Left ventricle myocardium superior (tissue), 1 donor: ENCODE data around the gene TRIM72. TPM values are rescaled to one million over a fixed set of nuclear protein-coding genes. Genes with fewer than 3 reads are reported as not detected.
"Not testable (repeated sequence)": the region's sequence is repeated elsewhere in the genome, so short reads cannot be mapped to it uniquely, and the experiment has no call there.

ENCODE experiments used
- ATAC-seq: fragments of 200-7000 bp; cut with Tn5 transposase; one replicate; pipeline ENCODE4 v1.9.1; 2020; ENCODE audit warnings: mild to moderate bottlenecking, moderate library complexity
- DNase-seq: peaks from one replicate; pipeline ENCODE4 v3.0.0-alpha.2; 2020
- intact Hi-C: fragments of 100-400 bp; cut with micrococcal nuclease; formaldehyde crosslinking; loops from one replicate; pipeline ENCODE4 v1.11.0; 2022
- total RNA-seq: library from RNA; stranded (reverse); fragmentation: NEBNext Ultra II Directional; extraction: Animal tissue kit (Norgen Biotek cat#: 25700); gene quantifications from one replicate; pipeline ENCODE4 v1.2.1, GENCODE V29; 2021
- donor health status: DM: no; HTN: yes; CAD: no; lungs with severe emphysema.

TRIM72 gene
- total RNA-seq, 1 donor from 2014 or later, result 0.40 TPM

- ATAC-seq, result no peak
- intact Hi-C loops, result no loop called here
- DNase-seq, result no peak
Measured at GRCh38 chr16:31242206-31242605, 28.3 kb downstream of the TRIM72 start.

DNA sequence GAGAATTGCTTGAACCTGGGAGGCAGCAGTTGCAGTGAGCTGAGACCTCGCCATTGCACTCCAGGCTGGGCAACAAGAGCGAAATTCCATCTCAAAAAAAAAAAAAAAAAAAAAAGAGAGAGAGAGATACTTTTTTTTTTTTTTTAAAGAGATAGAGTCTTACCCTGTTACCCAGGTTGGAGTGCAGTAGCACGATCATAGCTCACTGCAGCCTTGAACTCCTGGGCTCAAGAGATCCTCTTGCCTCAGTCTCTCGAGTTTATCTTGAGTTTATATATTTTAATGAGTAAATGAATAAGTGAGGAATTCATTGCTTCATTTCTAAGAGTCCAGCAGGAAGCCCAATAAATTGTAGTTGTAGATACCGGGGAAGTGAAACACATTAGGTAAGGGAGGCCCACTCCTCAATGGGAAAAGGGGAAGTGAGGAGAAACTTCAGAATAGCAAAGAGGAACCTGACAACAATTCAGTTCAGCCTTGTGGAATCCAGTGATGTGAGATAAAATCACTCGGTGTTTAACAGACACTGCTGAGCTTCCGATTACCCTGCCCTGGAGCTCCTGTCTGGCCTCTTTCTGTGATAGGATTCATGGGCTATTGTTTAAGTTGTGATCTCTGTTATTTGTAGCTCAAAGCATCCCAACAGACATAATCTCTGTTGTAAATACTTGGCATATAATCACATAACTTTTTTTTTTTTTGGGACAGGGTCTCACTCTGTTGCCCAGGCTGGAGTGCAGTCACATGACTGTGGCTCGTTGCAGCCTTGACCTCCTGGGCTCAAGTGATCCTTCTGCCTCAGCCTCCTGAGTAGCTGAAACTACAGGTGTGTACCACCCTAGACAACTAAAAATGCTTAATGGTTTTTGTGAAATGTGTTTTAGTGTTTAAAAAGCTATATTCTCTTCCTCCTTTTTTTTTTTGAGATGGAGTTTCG is 30.1 kb downstream of the TRIM72 start:
- ATAC-seq, result peak; percentile 23
- intact Hi-C loops, result no loop called here
- no peak for DNase-seq

- DNase-seq, intact Hi-C loops, ATAC-seq: not testable (repeated sequence)
Measured at GRCh38 chr16:31245598-31245997, 31.7 kb downstream of the TRIM72 start.

- ATAC-seq (no peak), DNase-seq (no peak)
- intact Hi-C loops, result no loop called here
Measured at GRCh38 chr16:31246296-31246695, 32.4 kb downstream of the TRIM72 start.

DNA sequence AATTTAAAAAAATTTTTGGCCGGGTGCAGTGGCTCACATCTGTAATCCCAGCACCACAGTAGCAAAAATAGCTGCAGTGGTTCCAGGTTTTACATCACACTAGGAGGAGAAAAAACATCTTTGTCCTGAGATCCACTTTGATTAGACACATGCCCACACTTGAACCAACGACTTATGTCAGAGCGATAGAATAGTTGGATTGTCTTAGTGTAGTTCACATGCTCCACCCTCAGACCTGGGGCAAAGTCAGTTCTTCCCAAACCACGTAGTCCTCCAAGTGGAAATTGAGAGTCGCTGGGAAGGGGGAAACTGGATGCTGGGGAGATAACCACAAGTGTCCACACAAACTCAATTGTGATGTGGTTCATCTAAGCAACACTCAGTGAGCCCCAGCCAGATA is 34.4 kb downstream of the TRIM72 start:
- no peak for DNase-seq
- ATAC-seq, result no peak
- intact Hi-C loops, result no loop called here

DNA sequence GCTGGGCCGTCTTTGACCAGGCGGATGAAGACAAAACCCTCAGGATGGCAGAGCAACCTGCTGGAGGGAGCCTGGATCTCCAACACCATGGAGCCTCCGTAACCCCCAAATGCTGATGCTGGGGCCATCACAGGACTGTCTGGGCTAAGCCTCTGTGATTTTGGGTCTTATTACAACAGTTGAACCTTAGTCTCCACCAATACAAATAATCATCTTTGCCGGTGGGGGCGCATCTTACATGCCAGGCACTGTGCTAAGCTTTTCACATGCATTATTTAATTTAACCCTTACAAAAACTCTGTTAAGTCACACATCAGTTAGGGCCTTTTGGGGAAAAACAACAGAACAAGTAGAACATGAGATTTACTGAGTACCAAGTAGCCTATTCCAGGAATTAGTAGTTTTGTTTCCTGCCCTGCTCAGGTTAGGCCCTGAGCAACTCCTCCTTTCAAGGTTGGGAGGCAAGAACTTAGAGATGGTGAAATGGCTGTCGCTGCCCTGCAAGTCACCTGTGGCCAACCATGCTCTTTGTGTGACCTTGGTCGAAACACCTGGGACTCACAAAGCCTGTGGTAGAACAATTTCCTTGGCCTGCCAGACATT is 37.0 kb downstream of the TRIM72 start:
- no peak for ATAC-seq
- intact Hi-C loops, result no loop called here
- no peak for DNase-seq

GRCh38 chr16:31251435-31251834 is 37.5 kb downstream of the TRIM72 start:
- intact Hi-C loops, result no loop called here
- ATAC-seq (no peak), DNase-seq (no peak)

GRCh38 chr16:31253642-31254045 is 39.7 kb downstream of the TRIM72 start:
- ATAC-seq, result peak; percentile 73
- DNase-seq, result peak; percentile 42
- intact Hi-C loops, result no loop called here

GRCh38 chr16:31256466-31256865 is 42.5 kb downstream of the TRIM72 start:
- DNase-seq (no peak), ATAC-seq (no peak)
- intact Hi-C loops, result no loop called here

DNA sequence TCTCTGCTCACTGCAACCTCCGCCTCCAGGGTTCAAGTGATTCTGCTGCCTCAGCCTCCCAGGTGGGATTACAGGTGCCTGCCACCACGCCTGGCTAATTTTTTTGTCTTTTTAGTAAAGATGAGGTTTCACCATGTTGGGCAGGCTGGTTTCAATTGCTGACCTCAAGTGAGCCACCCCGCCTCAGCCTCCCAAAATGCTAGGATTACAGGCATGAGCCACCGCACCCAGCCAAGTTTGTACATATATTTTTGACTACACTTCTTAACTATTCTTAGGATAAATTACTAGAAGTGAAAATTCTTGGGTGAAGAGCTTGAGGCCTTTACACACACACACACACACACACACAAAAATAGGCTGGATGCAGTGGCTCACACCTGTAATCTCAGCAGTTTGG is 44.4 kb downstream of the TRIM72 start:
- ATAC-seq (no peak), DNase-seq (no peak)
- intact Hi-C loops, result no loop called here

DNA sequence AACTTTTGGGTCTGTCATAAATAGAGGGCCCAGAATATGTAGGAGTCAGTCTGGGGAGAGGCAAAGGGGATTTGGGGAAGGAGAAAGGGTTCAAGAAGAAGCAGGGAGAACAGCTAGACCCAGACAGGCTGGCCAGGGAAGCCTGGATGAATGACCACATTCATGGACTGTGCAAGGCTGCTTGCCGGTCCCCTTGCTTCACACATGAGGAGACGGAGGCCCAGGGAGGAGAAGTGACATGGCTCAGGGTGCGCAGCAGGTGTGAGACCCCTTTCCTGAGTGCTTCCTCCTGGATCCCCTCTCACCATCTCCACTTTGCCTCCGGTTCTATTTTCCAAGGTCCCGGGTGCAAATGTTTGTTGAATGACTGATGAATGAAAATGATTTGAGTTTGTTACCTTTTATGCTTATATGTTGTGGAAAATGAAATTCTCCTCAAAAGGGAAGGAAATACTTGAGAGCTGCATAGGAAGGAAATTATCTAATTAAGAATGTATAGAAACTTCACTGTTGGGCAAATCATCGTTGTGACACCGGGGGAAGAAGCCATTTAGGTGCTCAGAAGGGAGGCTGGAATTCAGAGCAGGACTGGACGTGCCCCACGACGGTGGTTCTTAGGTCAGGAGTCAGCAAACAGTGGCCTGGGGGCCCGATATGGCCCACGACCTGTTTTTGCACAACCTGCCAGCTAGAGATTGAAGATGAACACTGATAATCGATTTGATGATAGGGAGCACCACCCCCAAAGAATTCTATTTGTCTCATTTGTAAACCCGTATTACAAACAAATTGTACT is 46.4 kb downstream of the TRIM72 start:
- intact Hi-C loops, result no loop called here
- DNase-seq (no peak), ATAC-seq (peak; percentile 23)

DNA sequence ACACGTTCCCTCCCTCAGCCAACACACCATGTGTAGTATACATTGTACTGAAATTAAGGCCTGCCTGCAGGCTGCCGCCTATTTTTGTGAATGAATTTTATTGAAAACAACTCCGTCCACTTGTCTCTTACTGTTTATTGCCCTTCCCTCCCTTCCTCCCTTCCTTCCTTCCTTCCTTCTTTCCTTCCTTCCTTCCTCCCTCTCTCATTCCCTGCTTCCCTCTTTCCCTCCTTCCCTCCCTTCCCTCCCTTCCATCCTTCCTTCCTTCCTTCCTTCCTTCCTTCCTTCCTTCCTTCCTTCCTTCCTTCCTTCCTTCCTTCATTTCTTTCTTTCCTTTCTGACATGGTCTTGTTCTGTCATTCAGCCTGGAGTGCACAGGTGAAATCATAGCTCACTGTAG is 48.2 kb downstream of the TRIM72 start:
- intact Hi-C loops, result no loop called here
- no peak for ATAC-seq
- DNase-seq, result no peak

- no peak for DNase-seq
- no peak for ATAC-seq
Measured at GRCh38 chr16:31265329-31266245, 51.7 kb downstream of the TRIM72 start.

GRCh38 chr16:31267332-31268032 is 53.6 kb downstream of the TRIM72 start:
- intact Hi-C loops, result no loop called here
- DNase-seq, result no peak

More at GRCh38 chr16:31265329-31266245, 51.7 kb downstream of the TRIM72 start:
- intact Hi-C loops, result no loop called here

DNA sequence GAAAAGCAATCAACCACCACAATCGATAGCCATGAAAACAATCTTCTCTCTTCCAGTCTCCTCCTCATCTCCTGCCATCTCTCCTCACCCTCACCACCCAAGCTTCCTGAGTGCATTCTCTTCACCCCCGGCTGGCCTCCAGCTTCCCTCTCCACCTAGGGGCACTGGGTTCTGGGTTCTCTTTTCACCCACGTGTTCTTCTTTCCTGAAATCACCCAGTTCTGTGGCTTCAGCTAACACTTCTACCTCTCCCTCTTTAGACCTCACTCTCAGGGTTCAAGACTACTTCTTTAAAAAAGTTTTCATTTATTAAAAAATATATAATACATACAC is 54.1 kb downstream of the TRIM72 start:
- DNase-seq, result no peak
- intact Hi-C loops, result no loop called here
- ATAC-seq, result no peak

More at GRCh38 chr16:31267332-31268032, 53.6 kb downstream of the TRIM72 start:
- ATAC-seq, result no peak

DNA sequence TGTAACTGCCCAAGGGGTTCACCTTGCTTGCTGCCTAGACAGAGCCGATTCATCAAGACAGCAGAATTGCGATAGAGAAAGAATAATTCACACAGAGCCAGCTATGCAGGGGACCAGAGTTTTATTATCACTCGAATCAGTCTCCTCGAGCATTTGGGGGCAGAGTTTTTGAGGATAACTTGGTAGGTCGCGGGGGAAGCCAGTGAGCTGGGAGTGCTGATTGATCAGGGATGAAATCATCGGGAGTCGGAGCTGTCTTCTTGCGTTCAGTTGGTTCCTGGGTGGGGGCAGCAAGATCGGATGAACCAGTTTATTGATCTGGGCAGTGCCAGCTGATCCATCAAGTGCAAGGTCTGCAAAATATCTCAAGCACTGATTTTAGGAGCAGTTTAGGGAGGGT is 55.0 kb downstream of the TRIM72 start:
- no peak for ATAC-seq
- intact Hi-C loops, result no loop called here
- no peak for DNase-seq

GRCh38 chr16:31269541-31269940 is 55.6 kb downstream of the TRIM72 start:
- DNase-seq, result no peak
- ATAC-seq, result no peak
- intact Hi-C loops, result no loop called here

DNA sequence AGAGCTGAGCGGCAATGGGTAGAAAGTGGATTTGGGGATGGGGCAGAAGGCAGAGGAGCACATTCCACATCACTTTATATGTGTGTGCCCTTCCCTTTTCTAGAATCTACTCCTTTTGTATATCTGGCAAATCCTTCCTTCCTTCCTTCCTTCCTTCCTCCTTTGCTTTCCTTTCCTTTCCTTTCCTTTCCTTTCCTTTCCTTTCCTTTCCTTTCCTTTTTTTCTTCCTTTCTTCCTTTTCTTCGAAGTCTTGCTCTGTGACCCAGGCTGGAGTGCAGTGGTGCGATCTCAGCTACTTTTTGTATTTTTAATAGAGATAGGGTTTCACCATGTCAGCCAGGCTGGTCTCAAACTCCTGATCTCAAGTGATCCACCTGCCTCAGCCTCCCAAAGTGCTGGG is 56.1 kb downstream of the TRIM72 start:
- ATAC-seq, intact Hi-C loops: not testable (repeated sequence)

More for the DNA sequence above, 56.1 kb downstream of the TRIM72 start:
- DNase-seq, result not testable (repeated sequence)
